ENCODE data around the gene TMUB1.

TMUB1 gene

DNA sequence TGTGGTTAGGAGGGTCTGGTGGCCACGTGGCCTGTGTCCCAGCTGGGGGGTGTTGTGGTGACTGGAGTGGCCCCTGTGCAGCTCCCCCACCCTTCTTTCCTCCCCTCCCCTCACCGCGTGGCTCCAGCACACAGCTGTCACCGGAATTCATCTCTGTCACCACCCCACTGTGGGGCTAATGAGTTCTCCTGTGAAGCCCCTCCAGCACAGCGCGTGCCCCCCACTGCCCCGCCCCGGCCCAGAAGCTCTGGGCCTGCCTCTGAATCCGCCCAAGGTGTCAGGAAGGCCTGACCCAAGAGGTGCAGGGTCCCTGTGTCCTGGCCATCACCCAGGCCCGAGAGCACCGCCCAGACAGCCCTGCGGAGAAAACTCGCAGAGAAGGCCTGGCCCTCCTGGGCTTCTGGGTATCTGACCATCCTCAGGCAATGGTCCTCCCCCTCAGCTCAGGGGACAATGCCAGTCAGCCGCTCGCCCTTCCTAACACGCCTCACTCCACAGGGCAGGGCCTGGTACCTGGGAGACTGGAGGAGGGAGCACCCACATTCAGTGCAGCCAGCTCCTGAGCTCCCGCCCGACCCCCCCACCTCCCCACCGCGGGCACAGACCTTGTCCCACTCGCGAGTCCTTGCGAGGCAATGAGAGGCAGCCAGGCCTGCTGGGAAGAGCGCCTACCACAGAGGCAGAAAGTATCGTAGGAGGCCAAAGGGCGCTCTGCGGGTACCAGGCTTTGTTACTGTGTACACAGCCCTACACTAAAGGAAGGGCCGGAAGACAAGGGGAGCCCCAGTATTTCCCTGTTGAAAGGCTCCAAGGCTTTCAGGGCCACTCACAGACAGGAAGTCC lies 46.0 kb upstream of the TMUB1 start:
- no peak overlapping the region for H3K27ac ChIP-seq
- TF ChIP-seq, protein P1, sequence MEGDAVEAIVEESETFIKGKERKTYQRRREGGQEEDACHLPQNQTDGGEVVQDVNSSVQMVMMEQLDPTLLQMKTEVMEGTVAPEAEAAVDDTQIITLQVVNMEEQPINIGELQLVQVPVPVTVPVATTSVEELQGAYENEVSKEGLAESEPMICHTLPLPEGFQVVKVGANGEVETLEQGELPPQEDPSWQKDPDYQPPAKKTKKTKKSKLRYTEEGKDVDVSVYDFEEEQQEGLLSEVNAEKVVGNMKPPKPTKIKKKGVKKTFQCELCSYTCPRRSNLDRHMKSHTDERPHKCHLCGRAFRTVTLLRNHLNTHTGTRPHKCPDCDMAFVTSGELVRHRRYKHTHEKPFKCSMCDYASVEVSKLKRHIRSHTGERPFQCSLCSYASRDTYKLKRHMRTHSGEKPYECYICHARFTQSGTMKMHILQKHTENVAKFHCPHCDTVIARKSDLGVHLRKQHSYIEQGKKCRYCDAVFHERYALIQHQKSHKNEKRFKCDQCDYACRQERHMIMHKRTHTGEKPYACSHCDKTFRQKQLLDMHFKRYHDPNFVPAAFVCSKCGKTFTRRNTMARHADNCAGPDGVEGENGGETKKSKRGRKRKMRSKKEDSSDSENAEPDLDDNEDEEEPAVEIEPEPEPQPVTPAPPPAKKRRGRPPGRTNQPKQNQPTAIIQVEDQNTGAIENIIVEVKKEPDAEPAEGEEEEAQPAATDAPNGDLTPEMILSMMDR (conservative IDR thresholded peaks at IDR 0.05), result no peak

- TF ChIP-seq, protein P1 (conservative IDR thresholded peaks at IDR 0.05), result no peak
- H3K27ac ChIP-seq, result no peak overlapping the region
Observed at GRCh38 chr7:151128716-151129115, 45.4 kb upstream of the TMUB1 start.

- TF ChIP-seq, protein P1 (conservative IDR thresholded peaks at IDR 0.05), result no peak
Observed at GRCh38 chr7:151128144-151128543, 44.9 kb upstream of the TMUB1 start.

GRCh38 chr7:151126491-151127137 lies 43.3 kb upstream of the TMUB1 start:
- TF ChIP-seq, protein P1 (conservative IDR thresholded peaks at IDR 0.05), result no peak
- H3K27ac ChIP-seq, result peak overlapping the region; percentile 76

More at GRCh38 chr7:151128144-151128543, 44.9 kb upstream of the TMUB1 start:
- no peak overlapping the region for H3K27ac ChIP-seq

GRCh38 chr7:151125846-151126481 lies 42.7 kb upstream of the TMUB1 start:
- TF ChIP-seq, protein P1 (conservative IDR thresholded peaks at IDR 0.05), result no peak
- H3K27ac ChIP-seq, result peak overlapping the region; percentile 76

DNA sequence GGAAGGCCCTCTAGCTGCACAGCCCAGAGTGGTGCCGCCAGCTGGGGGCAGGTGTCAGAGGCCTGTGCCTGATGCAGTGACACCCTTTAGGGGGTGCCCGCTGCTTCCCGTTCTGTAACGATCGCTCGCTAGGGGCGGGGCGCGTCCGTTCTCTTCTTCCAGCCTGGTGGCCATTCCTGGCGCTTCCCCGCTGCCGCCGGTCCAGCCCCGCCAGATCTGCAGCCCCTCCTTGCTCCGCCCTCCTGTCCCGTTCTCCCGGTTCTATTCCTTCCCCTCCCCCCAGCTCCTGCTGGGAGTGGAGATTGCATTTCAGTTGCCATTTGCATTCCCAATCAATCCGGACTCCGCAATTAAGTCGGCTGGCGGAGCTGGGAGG lies 42.2 kb upstream of the TMUB1 start:
- H3K27ac ChIP-seq, result peak overlapping the region; percentile 76
- TF ChIP-seq, protein P1 (conservative IDR thresholded peaks at IDR 0.05), result peak; percentile 35

- peak overlapping the region; percentile 76 for H3K27ac ChIP-seq
- TF ChIP-seq, protein P1 (conservative IDR thresholded peaks at IDR 0.05), result no peak
Observed at GRCh38 chr7:151124899-151125399, 41.7 kb upstream of the TMUB1 start.
